Ramos (cell line): ENCODE measurements around the gene VPS54.

Source experiments
- in situ Hi-C: fragments of 300-500 bp; cut with MboI; formaldehyde crosslinking; loops from one replicate; pipeline ENCODE4 v1.14.3; 2022; ENCODE audit warnings: low sequenced_read_pairs; ENCODE audit not compliant: unreplicated experiment

Gene VPS54

GRCh38 chr2:63875559-63876245, 143.5 kb downstream of the VPS54 start:
- in situ Hi-C loops, result no loop called here

GRCh38 chr2:63875131-63875527, 144.1 kb downstream of the VPS54 start:
- in situ Hi-C loops, result no loop called here

- in situ Hi-C loops, result no loop called here
These were observed 144.8 kb downstream of the VPS54 start for GRCh38 chr2:63874204-63875130.

GRCh38 chr2:63872571-63873328, 146.5 kb downstream of the VPS54 start:
- in situ Hi-C loops, result no loop called here

GRCh38 chr2:63871864-63872263, 147.4 kb downstream of the VPS54 start:
- in situ Hi-C loops, result no loop called here

- in situ Hi-C loops, result no loop called here
These were observed 148.5 kb downstream of the VPS54 start for GRCh38 chr2:63870679-63871078.

- in situ Hi-C loops, result no loop called here
These were observed 153.1 kb downstream of the VPS54 start for GRCh38 chr2:63866009-63866709.

GRCh38 chr2:63865159-63865799, 153.9 kb downstream of the VPS54 start:
- in situ Hi-C loops, result no loop called here

- in situ Hi-C loops, result no loop called here
These were observed 155.5 kb downstream of the VPS54 start for GRCh38 chr2:63863707-63864106.

- in situ Hi-C loops, result no loop called here
These were observed 156.4 kb downstream of the VPS54 start for GRCh38 chr2:63862806-63863205.

GRCh38 chr2:63861220-63861822, 157.9 kb downstream of the VPS54 start:
- in situ Hi-C loops, result no loop called here

- in situ Hi-C loops, result loop anchor here (10.0 kb wide), 1 partner anchor 163 kb away; no protein-coding TSS in a partner anchor
These were observed 160.9 kb downstream of the VPS54 start for GRCh38 chr2:63858291-63858690.

GRCh38 chr2:63856303-63856603, 163.0 kb downstream of the VPS54 start:
- in situ Hi-C loops, result loop anchor here (10.0 kb wide), 1 partner anchor 161 kb away; no protein-coding TSS in a partner anchor

GRCh38 chr2:63855418-63856302, 163.6 kb downstream of the VPS54 start:
- in situ Hi-C loops, result loop anchor here (10.0 kb wide), 1 partner anchor 161 kb away; no protein-coding TSS in a partner anchor

GRCh38 chr2:63853527-63854310, 165.5 kb downstream of the VPS54 start:
- in situ Hi-C loops, result loop anchor here (10.0 kb wide), 1 partner anchor 159 kb away; no protein-coding TSS in a partner anchor

- in situ Hi-C loops, result loop anchor here (10.0 kb wide), 1 partner anchor 157 kb away; no protein-coding TSS in a partner anchor
These were observed 167.4 kb downstream of the VPS54 start for GRCh38 chr2:63851691-63852311.

GRCh38 chr2:63850649-63851048, 168.6 kb downstream of the VPS54 start:
- in situ Hi-C loops, result loop anchor here (10.0 kb wide), 1 partner anchor 156 kb away; no protein-coding TSS in a partner anchor
